HepG2 (cell line): ENCODE measurements around the gene BAG5. TPM values are rescaled to one million over a fixed set of nuclear protein-coding genes. Genes with fewer than 3 reads are reported as not detected.
A peak's percentile ranks its signal among the peaks of the same experiment; 100 is the strongest.
"Not testable (repeated sequence)": the region's sequence is repeated elsewhere in the genome, so short reads cannot be mapped to it uniquely, and the experiment has no call there.

Source experiments
- ERF ChIP-seq: IDR thresholded peaks from 2 replicates; pipeline ENCODE4 v1.6.1; 2018; ENCODE audit warnings: missing biosample characterization, missing genetic modification reagents
- FOXC1 ChIP-seq: sonication (generic); formaldehyde crosslinking; IDR thresholded peaks from 2 replicates; pipeline ENCODE4 v1.8.0; 2022; ENCODE audit warnings: mild to moderate bottlenecking, missing genetic modification reagents, borderline replicate concordance
- HNRNPL ChIP-seq: fragments of 200-400 bp; formaldehyde crosslinking; IDR thresholded peaks from 2 replicates; pipeline ENCODE4 v1.6.1; 2017; ENCODE audit warnings: mild to moderate bottlenecking, low read depth, low read length
- MEF2D ChIP-seq: sonication (generic); formaldehyde crosslinking; IDR thresholded peaks from 2 replicates; pipeline ENCODE4 v1.5.1; 2020; ENCODE audit warnings: mild to moderate bottlenecking, missing genetic modification reagents
- MYC ChIP-seq: sonication (generic); formaldehyde crosslinking; IDR thresholded peaks from 2 replicates; pipeline ENCODE4 v1.9.0; 2021; ENCODE audit warnings: missing genetic modification reagents, borderline replicate concordance
- NCOA2 ChIP-seq: sonication (generic); formaldehyde crosslinking; IDR thresholded peaks from 2 replicates; pipeline ENCODE4 v1.8.0; 2022; ENCODE audit warnings: inconsistent platforms
- PHF8 ChIP-seq: sonication (generic); formaldehyde crosslinking; IDR thresholded peaks from 2 replicates; pipeline ENCODE4 v1.5.0; 2020; ENCODE audit warnings: missing genetic modification reagents
- SP5 ChIP-seq: IDR thresholded peaks from 2 replicates; pipeline ENCODE4 v1.6.1; 2016; ENCODE audit warnings: low read depth, borderline replicate concordance
- TBX2 ChIP-seq: sonication (generic); formaldehyde crosslinking; IDR thresholded peaks from 2 replicates; pipeline ENCODE4 v1.5.0; 2020; ENCODE audit warnings: missing genetic modification reagents, mild to moderate bottlenecking, borderline replicate concordance
- ZNF264 ChIP-seq: sonication (generic); formaldehyde crosslinking; IDR thresholded peaks from 2 replicates; pipeline ENCODE4 v1.4.0; 2020; ENCODE audit warnings: missing genetic modification reagents
- polyA plus RNA-seq, 8 experiments: library from polyadenylated mRNA; depleted of rRNA in 3 of 8; stranded (reverse) in 7 of 8; unstranded in 1 of 8; fragments of >200 nt; fragmentation: Illumina TruSeq in 4 of 8; extraction: Trizol in 4 of 8; gene quantifications; 2 replicates each; pipeline versions ENCODE4 v1.2.1 to v1.2.3, GENCODE V29; 2011 to 2016; ENCODE audit warnings: low read depth in 4 of 8, missing spikeins in 1 of 8, mixed read lengths in 1 of 8; ENCODE audit not compliant: insufficient read depth in 1 of 8
- total RNA-seq, 5 experiments: library from RNA; depleted of rRNA; stranded (reverse); fragments of >200 nt; fragmentation: Illumina TruSeq; extraction: Trizol; gene quantifications; 2 replicates each; pipeline ENCODE4 v1.2.3, GENCODE V29; 2016; ENCODE audit warnings: low read depth in 1 of 5
- TF ChIP-seq, protein P1 (sequence below): sonication (generic); formaldehyde crosslinking; IDR thresholded peaks from 2 replicates; pipeline ENCODE4 v1.5.1; 2020; ENCODE audit warnings: mild to moderate bottlenecking, missing genetic modification reagents, moderate library complexity
- TF ChIP-seq, protein P2 (sequence below), 2 experiments: sonication (generic) in 1 of 2; formaldehyde crosslinking in 1 of 2; IDR thresholded peaks; 2 replicates each; pipeline versions ENCODE4 v1.6.1 to v1.9.0; 2014 to 2022; ENCODE audit warnings: antibody characterized with exemption in 1 of 2, borderline replicate concordance in 1 of 2, inconsistent platforms in 1 of 2, low read depth in 1 of 2, missing genetic modification reagents in 1 of 2
- TF ChIP-seq, protein P3 (sequence below): sonication (generic); formaldehyde crosslinking; IDR thresholded peaks from 2 replicates; pipeline ENCODE4 v1.4.0; 2020; ENCODE audit warnings: missing genetic modification reagents

BAG5 gene
- total and polyA plus RNA-seq, 2 of the 13 experiments (the other 11 are each of a cell fraction or from before 2014, with no cell fraction given) = 3.5 to 21.0 TPM

DNA sequence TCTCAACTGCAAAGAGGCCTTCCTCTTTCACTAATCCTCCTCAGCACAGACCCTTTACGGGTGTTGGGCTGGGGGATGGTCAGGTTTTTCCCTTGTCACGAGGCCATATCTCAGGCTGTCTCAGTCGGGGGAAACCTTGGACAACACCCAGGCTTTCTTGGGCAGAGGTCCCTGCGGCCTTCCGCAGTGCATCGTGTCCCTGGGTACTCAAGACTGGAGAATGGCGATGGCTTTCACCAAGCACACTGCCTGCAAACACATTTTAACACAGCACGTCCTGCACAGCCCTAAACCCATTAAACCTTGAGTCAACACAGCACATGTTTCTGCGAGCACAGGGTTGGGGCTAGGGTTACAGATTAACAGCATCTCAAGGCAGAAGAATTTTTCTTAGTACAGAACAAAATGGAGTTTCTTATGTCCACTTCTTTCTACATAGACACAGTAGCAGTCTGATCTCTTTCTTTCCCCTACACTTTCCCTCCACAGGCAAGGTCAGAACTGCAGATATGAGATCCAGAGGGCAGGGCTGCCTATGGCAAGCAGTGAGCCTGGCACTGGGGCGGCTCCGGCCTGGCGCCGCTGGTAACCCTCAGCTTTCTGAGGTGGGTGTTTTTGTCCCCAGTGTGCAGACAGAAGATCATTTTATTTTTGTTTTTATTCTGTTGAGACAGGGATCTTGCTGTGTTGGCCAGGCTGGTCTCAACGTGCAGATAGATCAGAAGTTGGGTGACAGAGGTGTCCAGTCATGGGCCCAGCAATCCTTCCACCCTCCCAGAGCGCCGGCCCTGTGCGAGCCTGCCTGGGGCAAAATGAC, 36.8 kb downstream of the BAG5 start (continued):
- TF ChIP-seq, protein P1, sequence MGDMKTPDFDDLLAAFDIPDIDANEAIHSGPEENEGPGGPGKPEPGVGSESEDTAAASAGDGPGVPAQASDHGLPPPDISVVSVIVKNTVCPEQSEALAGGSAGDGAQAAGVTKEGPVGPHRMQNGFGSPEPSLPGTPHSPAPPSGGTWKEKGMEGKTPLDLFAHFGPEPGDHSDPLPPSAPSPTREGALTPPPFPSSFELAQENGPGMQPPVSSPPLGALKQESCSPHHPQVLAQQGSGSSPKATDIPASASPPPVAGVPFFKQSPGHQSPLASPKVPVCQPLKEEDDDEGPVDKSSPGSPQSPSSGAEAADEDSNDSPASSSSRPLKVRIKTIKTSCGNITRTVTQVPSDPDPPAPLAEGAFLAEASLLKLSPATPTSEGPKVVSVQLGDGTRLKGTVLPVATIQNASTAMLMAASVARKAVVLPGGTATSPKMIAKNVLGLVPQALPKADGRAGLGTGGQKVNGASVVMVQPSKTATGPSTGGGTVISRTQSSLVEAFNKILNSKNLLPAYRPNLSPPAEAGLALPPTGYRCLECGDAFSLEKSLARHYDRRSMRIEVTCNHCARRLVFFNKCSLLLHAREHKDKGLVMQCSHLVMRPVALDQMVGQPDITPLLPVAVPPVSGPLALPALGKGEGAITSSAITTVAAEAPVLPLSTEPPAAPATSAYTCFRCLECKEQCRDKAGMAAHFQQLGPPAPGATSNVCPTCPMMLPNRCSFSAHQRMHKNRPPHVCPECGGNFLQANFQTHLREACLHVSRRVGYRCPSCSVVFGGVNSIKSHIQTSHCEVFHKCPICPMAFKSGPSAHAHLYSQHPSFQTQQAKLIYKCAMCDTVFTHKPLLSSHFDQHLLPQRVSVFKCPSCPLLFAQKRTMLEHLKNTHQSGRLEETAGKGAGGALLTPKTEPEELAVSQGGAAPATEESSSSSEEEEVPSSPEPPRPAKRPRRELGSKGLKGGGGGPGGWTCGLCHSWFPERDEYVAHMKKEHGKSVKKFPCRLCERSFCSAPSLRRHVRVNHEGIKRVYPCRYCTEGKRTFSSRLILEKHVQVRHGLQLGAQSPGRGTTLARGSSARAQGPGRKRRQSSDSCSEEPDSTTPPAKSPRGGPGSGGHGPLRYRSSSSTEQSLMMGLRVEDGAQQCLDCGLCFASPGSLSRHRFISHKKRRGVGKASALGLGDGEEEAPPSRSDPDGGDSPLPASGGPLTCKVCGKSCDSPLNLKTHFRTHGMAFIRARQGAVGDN (CRISPR knock-in tag) = peak; percentile 82
- TF ChIP-seq MYC = peak; percentile 88
- 0 out of 2 replicates have a peak, but pooled peaks have one; percentile 26 for TF ChIP-seq ZNF264 (CRISPR knock-in tag)
- peak; percentile 56; the same call in 1 of the 2 replicates for TF ChIP-seq PHF8 (CRISPR knock-in tag)
- TF ChIP-seq NCOA2 (CRISPR knock-in tag) = 0 out of 2 replicates have a peak, but pooled peaks have one; percentile 16
- TF ChIP-seq FOXC1 (CRISPR knock-in tag) = peak; percentile 65; the same call in 1 of the 2 replicates
- TF ChIP-seq SP5 (CRISPR knock-in tag) = peak; percentile 21; the same call in 1 of the 2 replicates
- peak; percentile 31; the same call in 1 of the 2 replicates for TF ChIP-seq ERF (CRISPR knock-in tag)
- TF ChIP-seq, protein P2, sequence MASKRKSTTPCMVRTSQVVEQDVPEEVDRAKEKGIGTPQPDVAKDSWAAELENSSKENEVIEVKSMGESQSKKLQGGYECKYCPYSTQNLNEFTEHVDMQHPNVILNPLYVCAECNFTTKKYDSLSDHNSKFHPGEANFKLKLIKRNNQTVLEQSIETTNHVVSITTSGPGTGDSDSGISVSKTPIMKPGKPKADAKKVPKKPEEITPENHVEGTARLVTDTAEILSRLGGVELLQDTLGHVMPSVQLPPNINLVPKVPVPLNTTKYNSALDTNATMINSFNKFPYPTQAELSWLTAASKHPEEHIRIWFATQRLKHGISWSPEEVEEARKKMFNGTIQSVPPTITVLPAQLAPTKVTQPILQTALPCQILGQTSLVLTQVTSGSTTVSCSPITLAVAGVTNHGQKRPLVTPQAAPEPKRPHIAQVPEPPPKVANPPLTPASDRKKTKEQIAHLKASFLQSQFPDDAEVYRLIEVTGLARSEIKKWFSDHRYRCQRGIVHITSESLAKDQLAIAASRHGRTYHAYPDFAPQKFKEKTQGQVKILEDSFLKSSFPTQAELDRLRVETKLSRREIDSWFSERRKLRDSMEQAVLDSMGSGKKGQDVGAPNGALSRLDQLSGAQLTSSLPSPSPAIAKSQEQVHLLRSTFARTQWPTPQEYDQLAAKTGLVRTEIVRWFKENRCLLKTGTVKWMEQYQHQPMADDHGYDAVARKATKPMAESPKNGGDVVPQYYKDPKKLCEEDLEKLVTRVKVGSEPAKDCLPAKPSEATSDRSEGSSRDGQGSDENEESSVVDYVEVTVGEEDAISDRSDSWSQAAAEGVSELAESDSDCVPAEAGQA (IDR thresholded peaks at IDR 0.05; ENCODE audit: low read depth) = not testable (repeated sequence)
- TF ChIP-seq, protein P2 (CRISPR knock-in tag; IDR thresholded peaks at IDR 0.05; ENCODE audit: borderline replicate concordance) = 0 out of 2 replicates have a peak, but pooled peaks have one; percentile 57
- peak; percentile 83 for TF ChIP-seq MEF2D (CRISPR knock-in tag)
- TF ChIP-seq HNRNPL = 0 out of 2 replicates have a peak, but pooled peaks have one; percentile 4
- TF ChIP-seq, protein P3, sequence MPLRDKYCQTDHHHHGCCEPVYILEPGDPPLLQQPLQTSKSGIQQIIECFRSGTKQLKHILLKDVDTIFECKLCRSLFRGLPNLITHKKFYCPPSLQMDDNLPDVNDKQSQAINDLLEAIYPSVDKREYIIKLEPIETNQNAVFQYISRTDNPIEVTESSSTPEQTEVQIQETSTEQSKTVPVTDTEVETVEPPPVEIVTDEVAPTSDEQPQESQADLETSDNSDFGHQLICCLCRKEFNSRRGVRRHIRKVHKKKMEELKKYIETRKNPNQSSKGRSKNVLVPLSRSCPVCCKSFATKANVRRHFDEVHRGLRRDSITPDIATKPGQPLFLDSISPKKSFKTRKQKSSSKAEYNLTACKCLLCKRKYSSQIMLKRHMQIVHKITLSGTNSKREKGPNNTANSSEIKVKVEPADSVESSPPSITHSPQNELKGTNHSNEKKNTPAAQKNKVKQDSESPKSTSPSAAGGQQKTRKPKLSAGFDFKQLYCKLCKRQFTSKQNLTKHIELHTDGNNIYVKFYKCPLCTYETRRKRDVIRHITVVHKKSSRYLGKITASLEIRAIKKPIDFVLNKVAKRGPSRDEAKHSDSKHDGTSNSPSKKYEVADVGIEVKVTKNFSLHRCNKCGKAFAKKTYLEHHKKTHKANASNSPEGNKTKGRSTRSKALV (CRISPR knock-in tag) = 0 out of 2 replicates have a peak, but pooled peaks have one; percentile 44
- TF ChIP-seq TBX2 (CRISPR knock-in tag) = peak; percentile 60; the same call in 1 of the 2 replicates
